SU-DHL-6 (cell line): ENCODE measurements around the gene CALN1.

ENCODE experiments used
- CTCF ChIP-seq: fragments of 200-600 bp; sonication (generic); IDR thresholded peaks from one replicate; pipeline ENCODE4 v1.5.1; 2017; ENCODE audit warnings: antibody characterized with exemption, mild to moderate bottlenecking, low read length, moderate library complexity; ENCODE audit not compliant: insufficient read depth, poor library complexity, severe bottlenecking
- EZH2phosphoT487 ChIP-seq: fragments of 200-600 bp; sonication (generic), shearing (Covaris generic); conservative IDR thresholded peaks from 2 replicates; pipeline ENCODE4 v1.6.1; 2018; ENCODE audit warnings: mild to moderate bottlenecking, antibody characterized with exemption, low read length, moderate library complexity, mixed read lengths

- TF ChIP-seq CTCF (no peak), EZH2phosphoT487 (no peak)
Observed at GRCh38 chr7:71793251-71793650, 618.9 kb downstream of the CALN1 start.
